HG02763 (cell line): Measurements from ENCODE around the gene SEMA7A.
"Not testable (repeated sequence)": the region's sequence is repeated elsewhere in the genome, so short reads cannot be mapped to it uniquely, and the experiment has no call there.

Experiments used
- ATAC-seq: cut with Tn5 transposase; IDR thresholded peaks from one replicate; pipeline ENCODE4 v1.9.1; 2021; ENCODE audit warnings: mild to moderate bottlenecking, moderate library complexity; ENCODE audit not compliant: unreplicated experiment

The SEMA7A gene

GRCh38 chr15:74433592-74434262 is at the start of gene SEMA7A:
TSS of gene SEMA7A (minus strand) at chr15:74433958. CDS start at chr15:74433918, 40 bp downstream.
- ATAC-seq = peak; percentile 76

- ATAC-seq = no peak
These were observed 48.9 kb upstream of the SEMA7A start for GRCh38 chr15:74482661-74483060.

- ATAC-seq = not testable (repeated sequence)
These were observed 46.6 kb upstream of the SEMA7A start for GRCh38 chr15:74480364-74480763.

GRCh38 chr15:74471621-74472020 is 37.9 kb upstream of the SEMA7A start:
- not testable (repeated sequence) for ATAC-seq

GRCh38 chr15:74470631-74471395 is 37.1 kb upstream of the SEMA7A start:
- no peak for ATAC-seq

GRCh38 chr15:74468341-74469032 is 34.7 kb upstream of the SEMA7A start:
- ATAC-seq = no peak

- ATAC-seq = no peak
These were observed 32.8 kb upstream of the SEMA7A start for GRCh38 chr15:74466570-74466969.

- ATAC-seq = no peak
These were observed 31.1 kb upstream of the SEMA7A start for GRCh38 chr15:74464897-74465296.

- ATAC-seq = no peak
These were observed 30.5 kb upstream of the SEMA7A start for GRCh38 chr15:74464216-74464615.

GRCh38 chr15:74463634-74464033 is 29.9 kb upstream of the SEMA7A start:
- no peak for ATAC-seq

- no peak for ATAC-seq
These were observed 28.2 kb upstream of the SEMA7A start for GRCh38 chr15:74461847-74462511.

- peak; percentile 85 for ATAC-seq
These were observed 27.4 kb upstream of the SEMA7A start, which contains the start of gene UBL7 for GRCh38 chr15:74460871-74461846. TSS of gene UBL7 (minus strand) at chr15:74461160. CDS start at chr15:74458867, 2,293 bp downstream.

- ATAC-seq = no peak
These were observed 26.5 kb upstream of the SEMA7A start for GRCh38 chr15:74460298-74460697.

- ATAC-seq = not testable (repeated sequence)
These were observed 26.0 kb upstream of the SEMA7A start for GRCh38 chr15:74459798-74460197.

- no peak for ATAC-seq
These were observed 24.7 kb upstream of the SEMA7A start for GRCh38 chr15:74458473-74458872.

GRCh38 chr15:74457036-74457435 is 23.3 kb upstream of the SEMA7A start:
- ATAC-seq = not testable (repeated sequence)

- no peak for ATAC-seq
These were observed 21.2 kb upstream of the SEMA7A start for GRCh38 chr15:74454764-74455500.

GRCh38 chr15:74453925-74454763 is 20.4 kb upstream of the SEMA7A start:
- ATAC-seq = no peak
